A549 (cell line): Measurements from ENCODE around the gene EPN3. TPM values are rescaled to one million over a fixed set of nuclear protein-coding genes. Genes with fewer than 3 reads are reported as not detected.
A peak's percentile ranks its signal among the peaks of the same experiment; 100 is the strongest.

Source experiments
- ATAC-seq, 2 experiments: fragments of 200-7000 bp in 1 of 2; fragments of >200 bp in 1 of 2; cut with Nextera tagmentation in 1 of 2; cut with Tn5 transposase in 1 of 2; 3 replicates each; pipeline versions ENCODE4 v1.8.0 to v1.9.1; 2018 to 2020; ENCODE audit warnings: mild to moderate bottlenecking in 1 of 2, moderate library complexity in 1 of 2
- CTCF ChIA-PET: fragments of 300-600 bp; sonication (Branson Sonifier 250); formaldehyde crosslinking; extraction: SDS; loops from one replicate; lab custom pipeline; 2021; ENCODE audit warnings: antibody characterized with exemption, inconsistent platforms; lab: Yijun Ruan, JAX
- POLR2A ChIA-PET: fragments of 350-600 bp; formaldehyde crosslinking; extraction: SDS; loops from one replicate; lab custom pipeline; 2021; ENCODE audit warnings: antibody characterized with exemption, inconsistent platforms; lab: Yijun Ruan, JAX
- DNase-seq, 2 experiments: peaks; one replicate each; pipeline versions ENCODE4 v3.0.0 to v3.0.0-alpha.2; 2011 to 2016; ENCODE audit warnings: low read depth in 1 of 2, low spot score in 1 of 2
- FAIRE-seq: peaks from 2 replicates; lab custom pipeline; 2011; peaks lifted over from hg19 to GRCh38; lab: Jason Lieb, UNC
- H3K27ac ChIP-seq, 2 experiments: fragments of >200 bp; sonication (Bioruptor Twin); formaldehyde crosslinking; 3 replicates each; pipeline ENCODE4 v1.5.1; 2016 to 2017
- H3K4me1 ChIP-seq: fragments of >200 bp; sonication (Bioruptor Twin); formaldehyde crosslinking; 3 replicates; pipeline ENCODE4 v1.6.1; 2016
- H3K4me2 ChIP-seq: fragments of >200 bp; sonication (Bioruptor Twin); formaldehyde crosslinking; 3 replicates; pipeline ENCODE4 v1.6.1; 2016
- H3K4me3 ChIP-seq: fragments of >200 bp; sonication (Bioruptor Twin); formaldehyde crosslinking; 3 replicates; pipeline ENCODE4 v1.5.1; 2016
- H3K9me3 ChIP-seq: fragments of >200 bp; sonication (Bioruptor Twin); formaldehyde crosslinking; 3 replicates; pipeline ENCODE4 v1.6.1; 2016
- CEBPB ChIP-seq, 2 experiments: fragments of >200 bp in 1 of 2; sonication (Bioruptor Twin) in 1 of 2; formaldehyde crosslinking in 1 of 2; IDR thresholded peaks; 2 replicates each; pipeline ENCODE4 v1.6.1; 2012 to 2016
- EHF ChIP-seq: fragments of 250-450 bp; sonication (Bioruptor Pico); IDR thresholded peaks from 2 replicates; pipeline ENCODE4 v1.5.0; 2020; ENCODE audit warnings: mild to moderate bottlenecking
- FOSB ChIP-seq: fragments of 250-450 bp; sonication (Bioruptor Pico); IDR thresholded peaks from 2 replicates; pipeline ENCODE4 v1.5.0; 2020; ENCODE audit warnings: mild to moderate bottlenecking, moderate library complexity
- FOSL2 ChIP-seq, 2 experiments: fragments of 450-650 bp in 1 of 2; fragments of >200 bp in 1 of 2; sonication (Bioruptor Twin) in 1 of 2; formaldehyde crosslinking; IDR thresholded peaks; 2 replicates each; pipeline versions ENCODE4 v1.5.0 to v1.6.1; 2016 to 2020; ENCODE audit warnings: mild to moderate bottlenecking in 1 of 2, moderate library complexity in 1 of 2
- HDAC2 ChIP-seq: fragments of 200-600 bp; sonication (generic); IDR thresholded peaks from 2 replicates; pipeline ENCODE4 v1.6.1; 2016
- HOXB13 ChIP-seq: fragments of 250-450 bp; sonication (Bioruptor Pico); IDR thresholded peaks from 2 replicates; pipeline ENCODE4 v1.5.0; 2020; ENCODE audit warnings: low read depth, mild to moderate bottlenecking, moderate library complexity
- HOXB5 ChIP-seq: fragments of 250-450 bp; sonication (Bioruptor Pico); IDR thresholded peaks from 2 replicates; pipeline ENCODE4 v1.5.0; 2020; ENCODE audit warnings: mild to moderate bottlenecking, moderate library complexity
- NFE2L2 ChIP-seq: fragments of 150-350 bp; conservative IDR thresholded peaks from 2 replicates; pipeline ENCODE4 v1.6.1; 2014; ENCODE audit warnings: low read length
- NPAS2 ChIP-seq: fragments of 250-450 bp; sonication (Bioruptor Pico); IDR thresholded peaks from 2 replicates; pipeline ENCODE4 v1.8.0; 2022; ENCODE audit warnings: mild to moderate bottlenecking, moderate library complexity, borderline replicate concordance
- RAD21 ChIP-seq, 2 experiments: fragments of >200 bp in 1 of 2; sonication (Bioruptor Twin) in 1 of 2; formaldehyde crosslinking in 1 of 2; IDR thresholded peaks in 1 of 2; conservative IDR thresholded peaks in 1 of 2; 2 replicates in 1 of 2; 3 replicates in 1 of 2; pipeline ENCODE4 v1.6.1; 2012 to 2018; ENCODE audit warnings: inconsistent platforms in 1 of 2
- REST ChIP-seq: fragments of 200-600 bp; sonication (generic); IDR thresholded peaks from 2 replicates; pipeline ENCODE4 v1.6.1; 2016; ENCODE audit warnings: antibody characterized with exemption, mild to moderate bottlenecking, moderate library complexity
- RNF2 ChIP-seq: fragments of 200-600 bp; sonication (generic); IDR thresholded peaks from 2 replicates; pipeline ENCODE4 v1.6.1; 2016; ENCODE audit warnings: low read depth, mild to moderate bottlenecking, antibody characterized with exemption, moderate library complexity, borderline replicate concordance
- SREBF2 ChIP-seq: fragments of 450-650 bp; IDR thresholded peaks from 2 replicates; pipeline ENCODE4 v1.6.1; 2014; ENCODE audit warnings: mild to moderate bottlenecking, moderate library complexity
- WGBS: methylation state at CpG from one replicate; pipeline ENCODE4 v1.1.6; 2017; ENCODE audit errors: missing lambda C conversion rate; 5-methylcytosine and 5-hydroxymethylcytosine counted together
- polyA plus RNA-seq, 4 experiments: library from polyadenylated mRNA; depleted of rRNA in 3 of 4; stranded (reverse); fragments of >200 nt; fragmentation: RNase III in 1 of 4; extraction: RNeasy Plus Mini Kit Qiagen cat#74134 plus additional on column Dnase treatment in 1 of 4; gene quantifications; 2 replicates in 3 of 4; 3 replicates in 1 of 4; pipeline ENCODE4 v1.2.3, GENCODE V29; 2011 to 2017
- TF ChIP-seq, protein P1 (sequence below): fragments of >200 bp; sonication (Bioruptor Twin); formaldehyde crosslinking; IDR thresholded peaks from 3 replicates; pipeline ENCODE4 v1.6.1; 2016
- TF ChIP-seq, protein P2 (sequence below): fragments of 250-450 bp; sonication (Bioruptor Pico); IDR thresholded peaks from 2 replicates; pipeline ENCODE4 v1.5.0; 2021; ENCODE audit warnings: mild to moderate bottlenecking, moderate library complexity, borderline replicate concordance
- TF ChIP-seq, protein P3 (sequence below): fragments of 150-350 bp; IDR thresholded peaks from 2 replicates; pipeline ENCODE4 v1.6.1; 2014; ENCODE audit warnings: low read depth, mild to moderate bottlenecking, low read length

Gene EPN3
- polyA plus RNA-seq, 2 of the 4 experiments (the other 2 are of a cell fraction), result 0.13 to 0.18 TPM

DNA sequence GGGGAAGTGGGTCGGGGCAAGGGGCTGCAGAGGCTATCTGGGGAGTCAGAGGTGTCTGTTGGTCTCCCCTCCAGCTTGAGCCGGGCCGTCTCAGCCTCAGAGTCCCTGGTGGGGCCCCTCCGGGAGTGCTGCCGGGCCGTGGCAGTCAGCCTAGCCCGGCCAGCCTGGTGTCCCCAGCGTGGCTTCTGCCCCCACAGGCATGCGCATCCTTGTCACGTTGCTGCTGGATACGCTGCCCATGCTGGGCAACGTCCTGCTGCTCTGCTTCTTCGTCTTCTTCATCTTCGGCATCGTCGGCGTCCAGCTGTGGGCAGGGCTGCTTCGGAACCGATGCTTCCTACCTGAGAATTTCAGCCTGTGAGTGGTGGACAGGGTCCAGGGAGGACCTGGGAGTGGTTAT lies 39.1 kb downstream of the EPN3 start:
- ATAC-seq (no peak), FAIRE-seq (no peak), DNase-seq (no peak)
- H3K4me2 ChIP-seq, result no peak overlapping the region
- no peak overlapping the region for H3K4me3 ChIP-seq
- H3K27ac ChIP-seq, result no peak overlapping the region
- WGBS, result 86% methylated on average over 19 of the region's 19 CpGs
- no peaks in the 10 kb centered on the region for H3K9me3 ChIP-seq
- POLR2A ChIA-PET, result no interaction called here
- CTCF ChIA-PET, result interaction anchor here (1.1 to 5.1 kb wide), 5 partner anchors 10 to 54 kb away, joined by 3 to 19 read pairs (median 4); no protein-coding TSS in a partner anchor
- H3K4me1 ChIP-seq, result no peaks in the 10 kb centered on the region
- TF ChIP-seq EHF (CRISPR knock-in tag) (no peak), REST (no peak), RNF2 (no peak)
- TF ChIP-seq, protein P1, sequence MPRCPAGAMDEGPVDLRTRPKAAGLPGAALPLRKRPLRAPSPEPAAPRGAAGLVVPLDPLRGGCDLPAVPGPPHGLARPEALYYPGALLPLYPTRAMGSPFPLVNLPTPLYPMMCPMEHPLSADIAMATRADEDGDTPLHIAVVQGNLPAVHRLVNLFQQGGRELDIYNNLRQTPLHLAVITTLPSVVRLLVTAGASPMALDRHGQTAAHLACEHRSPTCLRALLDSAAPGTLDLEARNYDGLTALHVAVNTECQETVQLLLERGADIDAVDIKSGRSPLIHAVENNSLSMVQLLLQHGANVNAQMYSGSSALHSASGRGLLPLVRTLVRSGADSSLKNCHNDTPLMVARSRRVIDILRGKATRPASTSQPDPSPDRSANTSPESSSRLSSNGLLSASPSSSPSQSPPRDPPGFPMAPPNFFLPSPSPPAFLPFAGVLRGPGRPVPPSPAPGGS, result no peak
- TF ChIP-seq, all 56 proteins: peak for 0

DNA sequence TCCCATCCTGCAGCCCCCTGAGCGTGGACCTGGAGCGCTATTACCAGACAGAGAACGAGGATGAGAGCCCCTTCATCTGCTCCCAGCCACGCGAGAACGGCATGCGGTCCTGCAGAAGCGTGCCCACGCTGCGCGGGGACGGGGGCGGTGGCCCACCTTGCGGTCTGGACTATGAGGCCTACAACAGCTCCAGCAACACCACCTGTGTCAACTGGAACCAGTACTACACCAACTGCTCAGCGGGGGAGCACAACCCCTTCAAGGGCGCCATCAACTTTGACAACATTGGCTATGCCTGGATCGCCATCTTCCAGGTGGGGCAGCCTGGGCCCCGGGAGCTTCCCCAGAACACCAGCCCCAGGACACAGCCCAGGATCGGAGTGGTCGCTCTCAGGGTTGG lies 40.0 kb downstream of the EPN3 start:
- WGBS, result 94% methylated on average over 20 of the region's 20 CpGs
- ATAC-seq, result no peak
- CTCF ChIA-PET, result interaction anchor here (1.4 to 5.1 kb wide), 5 partner anchors 10 to 269 kb away, joined by 3 to 24 read pairs (median 9); no protein-coding TSS in a partner anchor
- Histone ChIP-seq H3K9me3 (no peaks in the 10 kb centered on the region), H3K27ac (no peak overlapping the region), H3K4me3 (no peak overlapping the region), H3K4me2 (no peak overlapping the region), H3K4me1 (no peaks in the 10 kb centered on the region)
- FAIRE-seq, result no peak
- no peak for TF ChIP-seq SREBF2
- TF ChIP-seq, protein P2, sequence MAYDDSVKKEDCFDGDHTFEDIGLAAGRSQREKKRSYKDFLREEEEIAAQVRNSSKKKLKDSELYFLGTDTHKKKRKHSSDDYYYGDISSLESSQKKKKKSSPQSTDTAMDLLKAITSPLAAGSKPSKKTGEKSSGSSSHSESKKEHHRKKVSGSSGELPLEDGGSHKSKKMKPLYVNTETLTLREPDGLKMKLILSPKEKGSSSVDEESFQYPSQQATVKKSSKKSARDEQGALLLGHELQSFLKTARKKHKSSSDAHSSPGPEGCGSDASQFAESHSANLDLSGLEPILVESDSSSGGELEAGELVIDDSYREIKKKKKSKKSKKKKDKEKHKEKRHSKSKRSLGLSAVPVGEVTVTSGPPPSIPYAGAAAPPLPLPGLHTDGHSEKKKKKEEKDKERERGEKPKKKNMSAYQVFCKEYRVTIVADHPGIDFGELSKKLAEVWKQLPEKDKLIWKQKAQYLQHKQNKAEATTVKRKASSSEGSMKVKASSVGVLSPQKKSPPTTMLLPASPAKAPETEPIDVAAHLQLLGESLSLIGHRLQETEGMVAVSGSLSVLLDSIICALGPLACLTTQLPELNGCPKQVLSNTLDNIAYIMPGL (CRISPR knock-in tag), result no peak
- no peak for TF ChIP-seq RAD21 (conservative IDR thresholded peaks at IDR 0.05 in 1 of 2, IDR thresholded peaks at IDR 0.05 in 1 of 2)
- no peak for DNase-seq
- POLR2A ChIA-PET, result no interaction called here

- TF ChIP-seq NPAS2 (CRISPR knock-in tag), result no peak
- TF ChIP-seq HDAC2, result no peak
- TF ChIP-seq NFE2L2, result no peak
- TF ChIP-seq CEBPB (IDR thresholded peaks at IDR 0.05), result no peak
- no peak for TF ChIP-seq HOXB5
- TF ChIP-seq FOSB, result no peak
- no peak for TF ChIP-seq HOXB13 (CRISPR knock-in tag)
- TF ChIP-seq, protein P3, sequence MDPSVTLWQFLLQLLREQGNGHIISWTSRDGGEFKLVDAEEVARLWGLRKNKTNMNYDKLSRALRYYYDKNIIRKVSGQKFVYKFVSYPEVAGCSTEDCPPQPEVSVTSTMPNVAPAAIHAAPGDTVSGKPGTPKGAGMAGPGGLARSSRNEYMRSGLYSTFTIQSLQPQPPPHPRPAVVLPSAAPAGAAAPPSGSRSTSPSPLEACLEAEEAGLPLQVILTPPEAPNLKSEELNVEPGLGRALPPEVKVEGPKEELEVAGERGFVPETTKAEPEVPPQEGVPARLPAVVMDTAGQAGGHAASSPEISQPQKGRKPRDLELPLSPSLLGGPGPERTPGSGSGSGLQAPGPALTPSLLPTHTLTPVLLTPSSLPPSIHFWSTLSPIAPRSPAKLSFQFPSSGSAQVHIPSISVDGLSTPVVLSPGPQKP, result no peak
- no peak for TF ChIP-seq FOSL2 (IDR thresholded peaks at IDR 0.05)
- TF ChIP-seq FOSL2 (CRISPR knock-in tag; IDR thresholded peaks at IDR 0.05), result no peak
- CTCF ChIA-PET, result interaction anchor here (1.0 to 5.1 kb wide), 11 partner anchors 10 to 268 kb away, joined by 3 to 24 read pairs (median 4); no protein-coding TSS in a partner anchor
- no peaks in the 10 kb centered on the region for H3K9me3 ChIP-seq
- H3K4me2 ChIP-seq, result no peak overlapping the region
- no peak for ATAC-seq
- WGBS, result 91% methylated on average over 12 of the region's 12 CpGs
- no peak for DNase-seq
- no peak for FAIRE-seq
- POLR2A ChIA-PET, result no interaction called here
- H3K4me1 ChIP-seq, result no peaks in the 10 kb centered on the region
- peak overlapping the region in 1 of 2 experiments; percentile 48; a peak in 3 of 6 replicates for H3K27ac ChIP-seq
- H3K4me3 ChIP-seq, result no peak overlapping the region
Observed at GRCh38 chr17:50573866-50574611, 41.5 kb downstream of the EPN3 start.
